HG03575 (cell line): ENCODE measurements around the gene AUTS2.

ENCODE experiments used
- ATAC-seq: cut with Tn5 transposase; IDR thresholded peaks from one replicate; pipeline ENCODE4 v1.9.1; 2021; ENCODE audit not compliant: unreplicated experiment, insufficient number of reproducible peaks, low FRiP score; ENCODE audit errors: extremely low read depth

Gene AUTS2

GRCh38 chr7:69620063-69620462, 21.8 kb downstream of the AUTS2 start:
- ATAC-seq = no peak

- no peak for ATAC-seq
These were observed 22.4 kb downstream of the AUTS2 start for GRCh38 chr7:69620650-69621049.

- ATAC-seq = no peak
These were observed 23.9 kb downstream of the AUTS2 start for GRCh38 chr7:69622014-69622835.

DNA sequence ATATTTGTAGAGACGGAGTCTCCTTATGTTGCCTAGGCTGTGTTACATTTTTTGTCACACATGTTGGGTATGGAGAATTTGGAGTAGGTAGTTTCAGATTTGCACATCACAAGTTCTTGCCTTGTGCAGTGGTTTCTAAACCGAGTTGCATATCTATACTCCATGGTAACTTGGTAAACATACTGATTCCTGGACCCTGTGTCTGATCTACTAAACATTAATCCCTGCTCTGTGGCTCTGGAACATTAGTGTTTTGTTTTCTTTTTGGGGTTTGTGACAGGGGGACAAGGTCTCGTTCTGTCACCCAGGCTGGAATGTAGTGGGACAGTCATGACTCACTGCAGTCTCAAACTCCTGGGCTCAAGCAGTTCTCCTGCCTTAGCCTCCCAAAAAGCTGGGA, 24.7 kb downstream of the AUTS2 start:
- ATAC-seq = no peak

DNA sequence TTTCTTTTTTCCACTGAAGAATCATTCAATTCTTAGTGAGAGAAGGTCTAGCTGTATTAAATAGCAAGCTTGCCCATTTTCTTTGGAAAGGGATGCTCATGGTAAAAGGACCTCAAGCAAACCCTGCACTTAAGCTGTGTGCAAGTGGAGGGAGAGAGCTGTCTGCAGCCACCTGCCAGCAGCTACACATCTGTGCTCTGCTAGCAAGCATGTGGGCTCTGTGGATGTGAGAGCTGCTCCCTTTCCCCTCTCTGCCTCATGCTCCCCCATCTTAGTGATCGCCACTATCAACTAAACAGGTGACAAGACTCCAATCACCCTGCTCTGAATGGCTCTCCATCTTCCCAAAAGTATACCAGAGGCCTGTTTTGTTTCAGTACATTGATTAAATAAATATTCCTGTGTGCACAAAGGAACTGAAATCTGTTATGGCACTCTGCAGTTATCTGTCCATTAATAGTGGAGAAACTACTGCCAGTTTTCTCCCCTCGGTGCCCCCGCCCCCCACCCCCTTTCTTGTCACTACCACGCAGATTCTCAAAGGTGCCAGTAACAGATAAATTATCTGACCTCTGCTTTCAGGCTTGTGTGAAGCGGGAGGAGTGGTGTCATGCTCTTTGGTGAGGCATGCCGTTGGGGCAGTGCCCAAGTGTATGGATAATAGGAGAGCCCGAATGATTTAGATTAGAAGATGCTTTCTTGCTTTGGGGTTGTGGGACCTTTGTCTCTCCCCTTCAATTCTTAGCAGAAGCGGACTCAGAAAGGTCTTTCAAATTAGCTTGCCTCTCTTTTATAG, 26.4 kb downstream of the AUTS2 start:
- ATAC-seq = no peak

- no peak for ATAC-seq
These were observed 27.0 kb downstream of the AUTS2 start for GRCh38 chr7:69625238-69625637.

- no peak for ATAC-seq
These were observed 27.5 kb downstream of the AUTS2 start for GRCh38 chr7:69625798-69626197.

- no peak for ATAC-seq
These were observed 32.0 kb downstream of the AUTS2 start for GRCh38 chr7:69630292-69630691.

GRCh38 chr7:69631131-69631530, 32.9 kb downstream of the AUTS2 start:
- no peak for ATAC-seq

DNA sequence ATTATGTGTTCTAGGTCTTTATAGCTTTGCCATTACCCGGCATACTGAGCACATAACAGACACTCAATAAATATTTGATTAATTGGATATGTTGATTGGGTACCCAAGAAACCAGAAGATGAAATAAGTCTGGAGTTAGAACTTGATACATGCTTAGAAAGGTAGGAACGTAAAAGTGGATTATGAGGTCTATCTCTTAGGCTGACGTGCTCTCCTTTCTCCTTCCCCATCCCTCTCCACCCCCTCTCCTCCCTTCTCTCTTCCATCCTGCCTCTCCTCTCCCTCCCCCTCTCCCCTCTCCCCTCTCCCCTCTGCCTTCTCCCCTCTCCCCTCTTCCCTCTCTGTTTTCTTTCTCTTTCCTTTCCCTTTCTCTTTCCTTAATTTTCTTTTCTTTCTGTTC, 34.0 kb downstream of the AUTS2 start:
- ATAC-seq = no peak

GRCh38 chr7:69633122-69633831, 35.0 kb downstream of the AUTS2 start:
- no peak for ATAC-seq

DNA sequence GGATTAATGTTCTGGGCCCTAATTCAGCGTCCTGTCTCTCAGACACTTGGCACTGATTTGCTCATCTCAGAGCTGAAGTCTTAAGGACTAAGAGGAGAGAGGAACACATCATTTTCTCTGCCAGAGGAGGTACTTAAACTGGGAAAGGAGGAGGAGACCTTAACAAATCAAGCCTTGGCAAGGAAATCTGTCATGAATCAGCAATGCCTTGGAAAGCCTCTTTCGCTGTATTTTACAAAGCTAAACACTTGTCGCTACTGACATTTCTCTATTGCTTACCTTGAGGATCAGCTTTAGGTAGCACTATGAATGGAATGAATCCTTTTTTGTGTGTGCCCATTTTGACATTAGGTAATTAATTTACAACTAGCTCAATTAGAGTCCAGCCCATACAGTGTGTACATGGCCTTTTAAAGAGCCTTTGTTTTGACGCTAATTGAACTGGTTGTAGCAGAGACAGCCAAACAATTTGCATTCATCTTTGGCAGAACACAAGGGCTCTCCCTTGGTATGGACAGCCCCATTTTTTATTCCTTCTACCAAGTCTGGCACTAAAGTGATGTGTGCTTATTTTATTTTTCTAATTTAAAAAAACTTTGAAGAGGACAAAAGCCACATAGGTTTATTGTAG, 37.4 kb downstream of the AUTS2 start:
- no peak for ATAC-seq

GRCh38 chr7:69638674-69639073, 40.4 kb downstream of the AUTS2 start:
- no peak for ATAC-seq

DNA sequence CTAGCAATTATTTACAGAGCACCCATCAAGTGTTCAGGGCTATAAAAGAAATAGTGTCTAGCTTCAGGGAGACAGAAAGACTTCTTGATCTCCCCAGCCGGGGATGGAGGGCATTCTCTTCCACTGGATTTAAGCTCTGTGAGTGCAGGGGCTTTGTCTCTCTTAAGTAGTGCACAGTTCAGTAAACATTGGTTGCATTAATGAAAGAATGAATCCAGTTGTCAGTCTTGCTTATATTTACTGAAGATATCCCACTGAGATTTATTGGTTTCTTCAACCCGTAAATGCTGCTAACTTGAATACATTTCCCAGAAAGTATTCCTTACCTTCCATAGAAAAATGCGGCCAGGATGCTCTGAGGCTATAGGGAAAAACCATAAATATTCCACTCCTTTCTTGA, 41.9 kb downstream of the AUTS2 start:
- no peak for ATAC-seq

GRCh38 chr7:69640925-69641594, 42.8 kb downstream of the AUTS2 start:
- ATAC-seq = no peak

- no peak for ATAC-seq
These were observed 45.0 kb downstream of the AUTS2 start for GRCh38 chr7:69643265-69643664.

DNA sequence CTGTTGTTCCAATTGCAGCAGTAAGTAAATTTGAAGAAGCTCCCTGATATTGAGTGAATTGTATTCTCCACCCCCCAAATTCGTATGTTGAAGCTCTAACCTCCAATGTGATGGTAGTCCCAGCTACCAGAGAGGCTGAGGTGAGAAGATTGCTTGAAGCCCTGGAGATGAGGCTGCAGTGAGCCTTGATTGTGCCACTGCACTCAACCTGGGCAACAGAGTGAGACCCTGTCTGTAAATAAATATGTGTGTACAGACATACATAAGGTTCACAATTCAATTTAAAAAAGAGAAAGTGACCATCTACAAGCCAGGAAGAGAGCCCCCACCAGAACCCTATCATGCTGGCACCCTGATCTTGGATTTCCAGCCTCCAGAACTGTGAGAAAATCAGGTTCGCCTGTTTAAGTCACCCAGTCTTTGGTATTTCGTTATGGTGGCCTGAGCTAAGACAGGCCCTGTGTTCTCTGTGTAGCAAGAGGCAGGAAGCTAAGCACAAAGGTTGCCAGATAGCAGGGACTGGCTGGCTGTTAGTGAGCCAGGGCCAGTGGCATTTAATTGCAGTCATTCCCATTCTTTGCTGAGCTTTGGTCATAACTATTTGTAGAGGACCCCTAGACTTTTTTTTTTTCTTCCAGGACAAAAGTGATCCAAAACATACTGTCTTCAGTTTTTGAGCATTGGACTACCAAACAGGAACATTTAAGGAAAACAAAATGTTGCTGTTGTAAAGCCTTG, 45.6 kb downstream of the AUTS2 start:
- no peak for ATAC-seq

DNA sequence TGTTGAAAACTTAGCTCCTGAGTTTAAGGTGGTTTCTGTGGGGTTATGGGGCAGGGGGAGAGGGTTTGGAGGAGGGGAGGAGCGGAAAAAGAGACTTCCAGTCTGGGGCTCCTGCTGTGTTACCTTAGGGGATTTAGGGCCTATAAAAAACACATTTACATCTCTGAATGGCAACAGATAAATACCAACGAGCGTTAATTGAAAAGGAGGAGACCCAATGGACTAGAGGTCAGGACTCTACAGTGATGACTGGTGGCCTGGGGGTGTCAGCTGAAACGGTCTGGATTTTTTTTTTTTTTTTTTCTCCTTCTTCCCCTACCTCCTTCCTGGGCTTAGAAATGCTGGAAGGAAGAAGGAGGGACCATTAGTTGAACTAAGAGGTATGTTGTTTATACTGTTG, 47.4 kb downstream of the AUTS2 start:
- no peak for ATAC-seq
